Left cardiac atrium (tissue), 4 donors: Measurements from ENCODE around the gene MORF4L2. TPM values are rescaled to one million over a fixed set of nuclear protein-coding genes. Genes with fewer than 3 reads are reported as not detected.
"Not testable (repeated sequence)": the region's sequence is repeated elsewhere in the genome, so short reads cannot be mapped to it uniquely, and the experiment has no call there.

Experiments used
- ATAC-seq, 2 donors: fragments of 200-7000 bp; cut with Tn5 transposase; one replicate each; pipeline ENCODE4 v1.9.1; 2020; ENCODE audit warnings: mild to moderate bottlenecking in 2 of 2, moderate library complexity in 2 of 2
- DNase-seq: peaks from one replicate; pipeline ENCODE4 v3.0.0-alpha.2; 2020
- intact Hi-C, 2 donors: fragments of 100-400 bp; cut with DNase I; formaldehyde crosslinking; loops; one replicate each; pipeline versions ENCODE4 v1.14.1 to v1.15.1; 2022 to 2023
- total RNA-seq, 2 donors: library from RNA; stranded (reverse); fragmentation: NEBNext Ultra II Directional; extraction: Animal tissue kit (Norgen Biotek cat#: 25700); gene quantifications; one replicate each; pipeline ENCODE4 v1.2.1, GENCODE V29; 2021
- donor health status: DM: no; HTN: yes; CAD: no.
- donor health status: DM: no; HTN: yes; CAD: no; lungs with severe emphysema.
- donor health status: DM: yes; HTN: yes; CAD: no.
- donor health status: Dilated cardiomyopathy.

The MORF4L2 gene
- total RNA-seq, 2 donors from 2014 or later, result 191 to 248 TPM

DNA sequence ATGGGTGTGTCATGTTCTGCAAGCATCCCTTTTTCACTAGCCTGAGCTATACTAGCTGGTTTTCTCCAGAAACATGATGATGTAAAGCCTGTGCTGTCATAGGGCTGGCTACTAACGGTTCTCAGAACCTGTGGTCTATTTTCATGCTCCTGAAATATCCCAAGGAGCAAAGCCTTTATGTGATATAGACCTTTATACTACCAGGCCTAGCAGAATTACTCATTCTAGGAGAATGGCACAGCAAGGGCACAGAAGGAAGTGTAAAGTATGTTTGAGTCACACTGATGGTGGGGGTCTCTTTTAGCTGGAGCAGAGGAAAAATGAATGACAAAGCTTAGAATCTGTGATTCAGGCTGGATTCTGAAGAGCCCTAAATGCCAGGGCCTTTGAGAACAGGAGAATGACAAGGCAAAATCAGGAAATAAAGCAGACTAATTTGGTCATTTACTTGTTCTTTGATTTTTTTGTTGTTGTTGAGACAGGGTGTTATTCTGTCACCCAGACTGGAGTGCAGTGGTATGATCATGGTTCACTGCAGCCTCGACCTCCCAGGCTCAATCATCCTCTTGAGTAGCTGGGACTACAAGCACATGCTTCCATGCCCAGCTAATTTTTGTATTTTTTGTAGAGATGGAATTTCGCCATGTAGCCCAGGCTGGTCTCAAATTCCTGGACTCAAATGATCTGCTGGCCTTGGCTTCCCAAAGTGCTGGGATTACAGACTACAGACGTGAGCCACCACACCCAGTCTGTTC lies 45.9 kb downstream of the MORF4L2 start:
- ATAC-seq (no peak), DNase-seq (no peak)
- intact Hi-C loops, result no loop called here

- intact Hi-C loops, result loop anchor here in 1 of 2 donors (5.0 kb wide), 1 partner anchor 34 kb away; no protein-coding TSS in a partner anchor
- not testable (repeated sequence) for ATAC-seq
These were observed 47.8 kb downstream of the MORF4L2 start for GRCh38 chrX:103638479-103639346.

DNA sequence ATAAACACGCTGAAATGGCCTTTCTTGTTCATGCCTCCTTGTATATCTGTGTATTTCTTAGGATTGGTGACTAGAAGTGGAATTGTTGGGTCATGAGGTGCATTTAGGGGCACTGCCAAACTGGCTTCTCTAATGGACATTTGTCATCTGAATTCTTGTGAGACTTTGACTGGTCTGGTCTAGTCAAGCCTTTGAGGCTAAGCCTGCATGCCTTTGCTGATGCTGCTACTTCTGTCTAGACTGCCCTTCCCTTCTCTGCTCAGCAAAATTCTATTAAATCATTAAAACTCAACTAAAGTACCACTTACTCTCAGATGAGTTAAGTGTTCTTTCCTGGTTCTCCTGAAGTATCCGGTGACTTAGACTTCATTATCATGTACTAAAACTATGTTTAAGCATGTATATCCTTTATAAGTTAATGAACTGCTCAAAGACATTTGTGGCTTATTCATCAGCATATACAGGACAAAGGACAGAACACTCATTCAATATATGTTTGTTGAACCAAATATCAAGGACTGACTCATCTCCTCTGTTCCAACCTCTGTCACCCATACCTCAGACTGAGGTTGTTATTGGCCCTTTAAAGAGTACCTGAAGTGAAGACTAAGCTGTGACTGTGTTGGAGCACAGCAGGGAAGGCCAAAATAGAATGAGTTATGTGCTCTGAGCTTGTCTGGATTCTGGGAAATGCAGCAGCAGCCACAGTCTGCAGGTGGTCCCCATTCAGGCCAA lies 48.7 kb downstream of the MORF4L2 start:
- no peak for DNase-seq
- intact Hi-C loops, result loop anchor here in 1 of 2 donors (5.0 kb wide), 1 partner anchor 35 kb away; no protein-coding TSS in a partner anchor
- no peak for ATAC-seq

More at GRCh38 chrX:103638479-103639346, 47.8 kb downstream of the MORF4L2 start:
- not testable (repeated sequence) for DNase-seq

- no peak for DNase-seq
- no peak for ATAC-seq
- intact Hi-C loops, result loop anchor here in 1 of 2 donors (5.0 kb wide), 1 partner anchor 37 kb away; no protein-coding TSS in a partner anchor
These were observed 51.1 kb downstream of the MORF4L2 start for GRCh38 chrX:103635436-103635835.

GRCh38 chrX:103631145-103631544 lies 55.4 kb downstream of the MORF4L2 start:
- no peak for ATAC-seq
- no peak for DNase-seq
- intact Hi-C loops, result loop anchor here in 1 of 2 donors (5.0 kb wide), 2 partner anchors 46 to 99 kb away; no protein-coding TSS in a partner anchor

GRCh38 chrX:103630171-103630511 lies 56.4 kb downstream of the MORF4L2 start:
- intact Hi-C loops, result loop anchor here in 1 of 2 donors (5.0 kb wide), 2 partner anchors 47 to 98 kb away; no protein-coding TSS in a partner anchor
- DNase-seq (no peak), ATAC-seq (no peak)

GRCh38 chrX:103629318-103630170 lies 57.0 kb downstream of the MORF4L2 start:
- DNase-seq, result peak; percentile 74
- ATAC-seq, result peak; percentile 90 to 97
- intact Hi-C loops, result loop anchor here in 1 of 2 donors (5.0 kb wide), 2 partner anchors 48 to 97 kb away; no protein-coding TSS in a partner anchor

GRCh38 chrX:103628386-103629317 lies 57.8 kb downstream of the MORF4L2 start, which contains the start of gene TCEAL1:
Gene TCEAL1, plus strand, starts transcription at chrX:103628975. Its CDS starts 942 bp downstream, at chrX:103629917.
- intact Hi-C loops, result no loop called here
- peak; percentile 65 to 68 for ATAC-seq
- peak; percentile 64 for DNase-seq

DNA sequence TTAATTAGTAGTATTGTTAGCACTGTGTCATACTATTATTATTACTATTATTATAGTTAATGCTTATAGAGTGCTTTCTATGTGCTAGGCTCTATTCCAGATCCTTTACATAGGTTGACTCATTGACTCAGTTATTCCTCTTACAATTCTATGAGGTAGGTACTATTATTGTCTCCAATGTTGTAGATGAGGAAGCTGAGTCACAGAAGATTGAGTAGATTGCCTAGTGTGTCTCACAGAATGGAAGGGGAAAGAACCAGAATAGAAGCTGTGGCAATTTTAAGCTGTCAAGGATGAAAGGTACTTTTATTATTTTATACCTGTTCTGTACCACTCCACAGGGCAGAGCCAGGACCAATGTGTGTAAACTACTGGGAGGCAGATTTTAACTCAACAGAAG lies 59.6 kb downstream of the MORF4L2 start:
- intact Hi-C loops, result no loop called here
- ATAC-seq (no peak), DNase-seq (no peak)

Other genes with a start within 250 kb of the MORF4L2 start
- gene RAB40A, start 167.2 kb downstream of the MORF4L2 start, total RNA-seq, result under 1 TPM; 0.18 TPM
- gene TCEAL4, start 101.2 kb downstream of the MORF4L2 start, total RNA-seq, result 10 to 100 TPM; 70.5 to 75.6 TPM
- 10 to 100 TPM; 25.3 to 34.6 TPM for gene TCEAL3, start 78.7 kb downstream of the MORF4L2 start, total RNA-seq
- gene TCEAL1, start 57.7 kb downstream of the MORF4L2 start, total RNA-seq, result 10 to 100 TPM; 20.9 to 32.1 TPM
- not detected for gene TMEM31, start 24.2 kb upstream of the MORF4L2 start, total RNA-seq
- gene PLP1, start 90.1 kb upstream of the MORF4L2 start, total RNA-seq, result 10 to 100 TPM in 1 of 2 donors, 1 to 10 TPM in 1; 7.6 to 16.0 TPM
- 10 to 100 TPM; 14.6 to 21.4 TPM for gene RAB9B, start 145.6 kb upstream of the MORF4L2 start, total RNA-seq